Measurements from ENCODE around the gene NPTXR.

DNA sequence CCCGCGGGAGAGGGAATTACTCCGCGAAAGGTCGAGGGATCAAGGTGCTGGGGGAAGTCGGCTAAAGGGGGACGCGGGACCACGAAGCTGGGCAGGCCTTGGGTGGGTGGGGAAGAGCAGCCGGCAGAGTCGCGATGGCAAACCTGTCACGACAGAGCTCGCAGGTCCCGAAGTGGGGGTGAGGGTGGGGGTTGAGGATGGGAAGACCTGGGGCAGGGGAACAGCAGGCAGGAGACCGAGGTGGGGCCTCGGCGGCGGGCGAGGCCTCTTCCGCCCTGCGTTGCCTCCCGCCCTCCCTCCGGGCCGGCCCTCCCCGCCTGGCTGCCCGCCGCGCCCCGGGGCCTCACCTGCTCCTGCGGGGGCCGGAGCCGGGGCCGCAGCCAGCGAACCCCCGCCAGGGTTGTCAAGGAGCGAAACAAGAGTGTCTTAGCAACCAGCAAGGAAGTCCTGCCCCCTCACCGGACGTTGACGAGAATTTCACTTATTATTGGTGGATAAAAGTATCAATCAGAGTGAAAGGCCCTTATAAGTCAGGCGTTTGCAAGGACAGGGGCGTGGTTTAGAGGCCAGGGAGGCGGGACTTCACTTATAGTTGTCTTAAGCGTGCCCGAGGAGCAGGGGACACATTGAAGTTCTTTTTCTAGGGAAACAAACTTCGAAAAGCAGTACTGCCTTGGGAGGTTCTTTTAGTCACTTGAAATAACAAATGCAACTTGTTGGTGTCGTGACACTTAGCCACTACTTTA, 49.9 kb downstream of the NPTXR start, which contains the start of gene DNAL4:
- TF ChIP-seq, protein P1, sequence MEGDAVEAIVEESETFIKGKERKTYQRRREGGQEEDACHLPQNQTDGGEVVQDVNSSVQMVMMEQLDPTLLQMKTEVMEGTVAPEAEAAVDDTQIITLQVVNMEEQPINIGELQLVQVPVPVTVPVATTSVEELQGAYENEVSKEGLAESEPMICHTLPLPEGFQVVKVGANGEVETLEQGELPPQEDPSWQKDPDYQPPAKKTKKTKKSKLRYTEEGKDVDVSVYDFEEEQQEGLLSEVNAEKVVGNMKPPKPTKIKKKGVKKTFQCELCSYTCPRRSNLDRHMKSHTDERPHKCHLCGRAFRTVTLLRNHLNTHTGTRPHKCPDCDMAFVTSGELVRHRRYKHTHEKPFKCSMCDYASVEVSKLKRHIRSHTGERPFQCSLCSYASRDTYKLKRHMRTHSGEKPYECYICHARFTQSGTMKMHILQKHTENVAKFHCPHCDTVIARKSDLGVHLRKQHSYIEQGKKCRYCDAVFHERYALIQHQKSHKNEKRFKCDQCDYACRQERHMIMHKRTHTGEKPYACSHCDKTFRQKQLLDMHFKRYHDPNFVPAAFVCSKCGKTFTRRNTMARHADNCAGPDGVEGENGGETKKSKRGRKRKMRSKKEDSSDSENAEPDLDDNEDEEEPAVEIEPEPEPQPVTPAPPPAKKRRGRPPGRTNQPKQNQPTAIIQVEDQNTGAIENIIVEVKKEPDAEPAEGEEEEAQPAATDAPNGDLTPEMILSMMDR (IDR thresholded peaks at IDR 0.05 in 8 of 11, conservative IDR thresholded peaks at IDR 0.05 in 3 of 11) = peak in 3 of 11 experiments; percentile 6 to 21 (median 16)
- TF ChIP-seq POLR2A (IDR thresholded peaks at IDR 0.05) (no peak), POLR2AphosphoS5 (IDR thresholded peaks at IDR 0.05) (peak; percentile 63 to 79 (median 68))

All from spleen (tissue), 7 donors.